ENCODE data around the gene HMGN1.

The HMGN1 gene

DNA sequence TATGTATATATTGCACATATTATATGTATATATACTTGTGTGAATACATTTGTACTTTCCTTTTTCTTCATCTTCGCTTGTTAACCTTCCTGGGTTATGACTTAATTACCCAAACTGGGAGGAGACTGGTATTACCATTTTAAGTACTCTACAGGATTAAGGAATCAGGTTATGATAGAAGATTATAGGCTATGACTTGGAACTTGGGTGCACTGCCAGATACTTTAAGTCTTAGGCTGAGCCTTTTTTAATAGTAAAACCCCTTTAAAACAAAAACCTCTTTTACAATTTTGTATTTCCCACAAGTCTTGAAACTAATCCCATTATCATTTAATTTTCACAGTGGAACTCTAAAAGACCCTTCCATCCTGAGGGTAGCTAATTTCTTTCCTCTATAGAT, 41.4 kb downstream of the HMGN1 start:
- TF ChIP-seq, protein P1, sequence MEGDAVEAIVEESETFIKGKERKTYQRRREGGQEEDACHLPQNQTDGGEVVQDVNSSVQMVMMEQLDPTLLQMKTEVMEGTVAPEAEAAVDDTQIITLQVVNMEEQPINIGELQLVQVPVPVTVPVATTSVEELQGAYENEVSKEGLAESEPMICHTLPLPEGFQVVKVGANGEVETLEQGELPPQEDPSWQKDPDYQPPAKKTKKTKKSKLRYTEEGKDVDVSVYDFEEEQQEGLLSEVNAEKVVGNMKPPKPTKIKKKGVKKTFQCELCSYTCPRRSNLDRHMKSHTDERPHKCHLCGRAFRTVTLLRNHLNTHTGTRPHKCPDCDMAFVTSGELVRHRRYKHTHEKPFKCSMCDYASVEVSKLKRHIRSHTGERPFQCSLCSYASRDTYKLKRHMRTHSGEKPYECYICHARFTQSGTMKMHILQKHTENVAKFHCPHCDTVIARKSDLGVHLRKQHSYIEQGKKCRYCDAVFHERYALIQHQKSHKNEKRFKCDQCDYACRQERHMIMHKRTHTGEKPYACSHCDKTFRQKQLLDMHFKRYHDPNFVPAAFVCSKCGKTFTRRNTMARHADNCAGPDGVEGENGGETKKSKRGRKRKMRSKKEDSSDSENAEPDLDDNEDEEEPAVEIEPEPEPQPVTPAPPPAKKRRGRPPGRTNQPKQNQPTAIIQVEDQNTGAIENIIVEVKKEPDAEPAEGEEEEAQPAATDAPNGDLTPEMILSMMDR (IDR thresholded peaks at IDR 0.05): no peak

DNA sequence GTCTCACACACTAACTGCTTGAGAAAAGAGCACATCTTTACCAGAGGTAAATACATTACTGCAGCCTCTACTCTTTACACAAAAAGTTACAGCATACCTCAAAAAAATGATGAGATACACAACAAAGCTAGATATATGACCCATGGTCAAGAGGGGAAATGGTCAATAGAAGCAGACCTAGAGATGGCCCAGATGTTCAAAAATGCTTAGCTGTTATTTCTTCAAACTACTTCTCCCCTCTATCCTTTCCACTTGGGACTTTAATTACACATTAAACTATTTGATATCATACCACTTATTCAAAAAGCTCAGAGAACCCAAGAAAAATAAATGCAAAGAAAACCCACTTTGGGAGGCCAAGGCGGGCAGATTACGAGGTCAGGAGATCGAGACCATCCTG, 48.3 kb downstream of the HMGN1 start:
- TF ChIP-seq, protein P1 (IDR thresholded peaks at IDR 0.05): no peak

DNA sequence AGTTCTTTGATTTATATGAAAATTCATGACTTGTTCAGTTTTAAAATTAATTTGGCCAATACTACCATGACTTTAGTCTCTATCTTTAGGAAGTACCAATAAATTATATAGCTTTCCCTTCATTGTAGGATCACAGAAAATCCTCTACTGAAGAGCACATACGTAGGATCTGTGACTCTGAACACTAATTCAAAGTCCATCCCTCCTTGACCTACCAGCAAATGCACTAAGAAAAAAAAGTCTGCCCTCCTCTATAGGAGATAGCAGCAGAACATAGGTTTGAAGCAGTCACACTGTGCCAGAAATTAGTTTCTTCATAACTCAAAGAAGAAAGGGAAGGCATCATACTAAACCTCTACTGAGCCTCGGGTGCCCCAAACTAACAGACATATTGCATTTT, 52.0 kb downstream of the HMGN1 start:
- TF ChIP-seq, protein P1 (IDR thresholded peaks at IDR 0.05): no peak
